Natural killer cell (primary cell): ENCODE measurements around the gene ENTR1. TPM values are rescaled to one million over a fixed set of nuclear protein-coding genes. Genes with fewer than 3 reads are reported as not detected.

Experiments
- ATAC-seq, 3 donors: fragments of 150-1000 bp in 2 of 3; fragments of 200-7000 bp in 1 of 3; cut with Tn5 transposase; 1 replicate in 1 of 3; 2 replicates in 2 of 3; pipeline ENCODE4 v1.10.0; 2021; ENCODE audit warnings: mild to moderate bottlenecking in 2 of 3, moderate library complexity in 2 of 3
- DNase-seq, 2 donors: peaks; one replicate each; pipeline versions ENCODE4 v3.0.0 to v3.0.0-alpha.2; 2013 to 2021; ENCODE audit warnings: mixed read lengths in 1 of 2
- H3K27ac ChIP-seq: one replicate; pipeline ENCODE4 v1.5.1; 2013; ENCODE audit warnings: mild to moderate bottlenecking, low read length
- H3K27me3 ChIP-seq: one replicate; pipeline ENCODE4 v1.6.1; 2013; ENCODE audit warnings: low read length; ENCODE audit not compliant: control insufficient read depth, insufficient read depth
- H3K36me3 ChIP-seq: one replicate; pipeline ENCODE4 v1.6.1; 2013; ENCODE audit warnings: low read length; ENCODE audit not compliant: control insufficient read depth, insufficient read depth
- H3K4me1 ChIP-seq: one replicate; pipeline ENCODE4 v1.6.1; 2013; ENCODE audit warnings: low read length; ENCODE audit not compliant: control insufficient read depth, insufficient read depth
- H3K4me3 ChIP-seq: one replicate; pipeline ENCODE4 v1.5.1; 2013; ENCODE audit warnings: low read length
- H3K9me3 ChIP-seq: one replicate; pipeline ENCODE4 v1.6.1; 2013; ENCODE audit warnings: low read length; ENCODE audit not compliant: control insufficient read depth, insufficient read depth
- H3K27ac Mint-ChIP-seq, 2 donors: one replicate each; pipeline ENCODE4 v1.8.0; 2022; ENCODE audit warnings: mild to moderate bottlenecking in 2 of 2, mixed read lengths in 2 of 2, moderate library complexity in 1 of 2
- H3K27me3 Mint-ChIP-seq, 2 donors: one replicate each; pipeline ENCODE4 v1.8.0; 2022; ENCODE audit warnings: low read depth in 2 of 2, mixed read lengths in 2 of 2
- H3K36me3 Mint-ChIP-seq: one replicate; pipeline ENCODE4 v1.8.0; 2022; ENCODE audit warnings: mixed read lengths
- H3K4me1 Mint-ChIP-seq, 2 donors: one replicate each; pipeline ENCODE4 v1.8.0; 2022; ENCODE audit warnings: mixed read lengths in 2 of 2
- H3K4me3 Mint-ChIP-seq: one replicate; pipeline ENCODE4 v1.8.0; 2022; ENCODE audit warnings: mild to moderate bottlenecking, moderate library complexity, mixed read lengths
- H3K9me3 Mint-ChIP-seq, 2 donors: one replicate each; pipeline ENCODE4 v1.8.0; 2022; ENCODE audit warnings: mixed read lengths in 2 of 2
- CTCF ChIP-seq: fragments of 200-600 bp; IDR thresholded peaks from one replicate; pipeline ENCODE4 v1.8.0; 2022; ENCODE audit warnings: antibody characterized with exemption
- WGBS: methylation state at CpG from one replicate; pipeline ENCODE4 v1.1.7; 2013; ENCODE audit warnings: missing lambda C conversion rate; ENCODE audit not compliant: insufficient coverage; 5-methylcytosine and 5-hydroxymethylcytosine counted together
- intact Hi-C: fragments of 100-400 bp; cut with micrococcal nuclease; formaldehyde crosslinking; loops from one replicate; pipeline ENCODE4 v1.14.2; 2022
- total RNA-seq, 4 donors: library from RNA; stranded (reverse); fragments of 120-200 nt in 1 of 4; gene quantifications; one replicate each; pipeline versions ENCODE4 v1.2.3 to v1.2.4, GENCODE V29; 2013 to 2022

ENTR1 gene
- total RNA-seq: 10 to 100 TPM; 38.7 to 62.3 (median 41.6) TPM
- total RNA-seq (2013): 42.3 TPM

DNA sequence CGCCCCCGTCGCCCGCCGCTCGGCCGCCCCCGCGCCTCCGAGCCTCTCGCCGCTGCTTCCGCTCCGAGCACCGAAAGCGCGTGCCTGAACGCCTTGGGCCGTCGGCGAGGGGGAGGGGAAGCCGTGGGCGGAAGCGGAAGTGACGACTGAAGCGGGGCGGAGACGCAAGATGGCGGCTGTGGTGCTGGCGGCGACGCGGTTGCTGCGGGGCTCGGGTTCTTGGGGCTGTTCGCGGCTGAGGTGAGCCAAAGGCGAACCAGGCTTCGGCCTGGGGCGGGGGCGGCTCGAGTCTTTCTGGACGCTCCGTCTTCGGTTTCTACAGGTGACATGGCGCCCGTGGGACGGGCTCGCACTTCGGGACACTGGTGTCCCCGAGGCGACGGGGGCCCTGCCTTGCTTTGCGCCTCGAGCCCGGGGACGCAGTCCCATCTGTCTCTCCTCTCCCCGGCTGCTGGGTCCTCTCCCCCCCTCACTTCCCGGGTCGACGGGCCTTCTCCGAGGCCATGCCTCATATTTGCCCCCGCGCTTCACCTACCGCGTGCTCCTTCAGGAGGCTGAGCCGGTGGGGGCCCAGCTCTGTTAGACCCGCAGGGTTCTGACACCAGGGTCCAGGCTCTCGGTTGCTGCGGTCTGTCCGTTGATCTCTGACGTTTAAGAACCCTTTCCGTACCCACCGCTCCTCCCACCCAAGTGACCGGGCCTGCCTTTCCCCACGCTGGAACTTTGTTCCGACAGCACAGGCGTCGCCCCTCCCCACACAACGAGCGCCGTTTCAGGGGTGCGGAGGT, at the start of gene ENTR1, which contains the start of gene PMPCA:
Gene ENTR1, minus strand, starts transcription at position 115 of the 788 bp plus-strand sequence. CDS start 217 bp downstream, outside the sequence.
Gene PMPCA, plus strand, starts transcription at position 159 of the 788 bp plus-strand sequence. Its CDS starts 11 bp downstream, at position 170.
- intact Hi-C loops: loop anchor here (1.0 kb wide), 1 partner anchor 10 kb away; the partner anchor contains the start of gene SNAPC4
- WGBS: under 1% methylated on average over 83 of the region's 83 CpGs
- Mint-ChIP-seq H3K4me1 (peaks cover 20 to 38% of the 10 kb centered on the region in 2 donors), H3K27me3 (no peaks in the 10 kb centered on the region), H3K4me3 (peak within 1 kb of the TSS; percentile 93), H3K9me3 (no peaks in the 10 kb centered on the region), H3K27ac (peak within 1 kb of the TSS; percentile 88 to 92), H3K36me3 (no peaks in the 10 kb centered on the region)
- ATAC-seq (peak; percentile 92 to 94 (median 93)), DNase-seq (peak; percentile 95 to 97)
- H3K36me3 ChIP-seq: peaks cover 32% of the 10 kb centered on the region
- H3K4me3 ChIP-seq: peak within 1 kb of the TSS; percentile 95
- H3K27ac ChIP-seq: peak within 1 kb of the TSS; percentile 90
- H3K27me3 ChIP-seq: no peaks in the 10 kb centered on the region
- H3K4me1 ChIP-seq: peaks cover 34% of the 10 kb centered on the region
- TF ChIP-seq CTCF: no peak
- H3K9me3 ChIP-seq: no peaks in the 10 kb centered on the region

DNA sequence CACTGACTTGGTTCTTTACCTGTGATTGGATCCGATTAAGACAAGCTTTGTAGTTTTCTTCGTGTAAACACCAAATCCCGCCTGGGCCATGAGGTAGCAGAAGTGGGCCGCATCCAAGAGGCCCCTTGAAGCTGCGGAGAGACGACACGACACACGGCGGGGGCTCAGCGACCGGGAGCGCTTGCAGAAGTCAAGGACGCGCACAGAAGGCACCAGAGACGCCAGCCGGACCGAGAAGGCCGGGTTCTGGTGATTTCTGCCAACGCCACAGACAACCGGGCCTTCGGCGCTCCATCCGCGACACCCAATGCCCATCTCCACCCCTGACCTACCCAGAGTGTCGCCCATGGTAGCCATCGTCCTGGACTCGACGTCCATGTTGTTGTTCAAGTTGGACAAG, 49.0 kb upstream of the ENTR1 start:
- 95% methylated on average over 28 of the region's 28 CpGs for WGBS
- Histone ChIP-seq H3K9me3 (no peaks in the 10 kb centered on the region), H3K27me3 (no peaks in the 10 kb centered on the region), H3K4me3 (no peak overlapping the region), H3K4me1 (no peaks in the 10 kb centered on the region), H3K36me3 (peaks cover 88% of the 10 kb centered on the region), H3K27ac (no peak overlapping the region)
- intact Hi-C loops: no loop called here
- ATAC-seq (no peak), DNase-seq (no peak)
- TF ChIP-seq CTCF: no peak
- H3K27ac Mint-ChIP-seq: no peak overlapping the region
- no peaks in the 10 kb centered on the region for H3K4me1 Mint-ChIP-seq
- H3K9me3 Mint-ChIP-seq: no peaks in the 10 kb centered on the region
- peaks cover 5% of the 10 kb centered on the region for H3K36me3 Mint-ChIP-seq
- no peak overlapping the region for H3K4me3 Mint-ChIP-seq
- no peaks in the 10 kb centered on the region for H3K27me3 Mint-ChIP-seq

- ATAC-seq (no peak), DNase-seq (no peak)
- 98% methylated on average over 24 of the region's 24 CpGs for WGBS
- intact Hi-C loops: no loop called here
- H3K27ac ChIP-seq: no peak overlapping the region
- Mint-ChIP-seq H3K4me3 (no peak overlapping the region), H3K9me3 (no peaks in the 10 kb centered on the region), H3K27ac (no peak overlapping the region), H3K36me3 (no peaks in the 10 kb centered on the region), H3K27me3 (no peaks in the 10 kb centered on the region), H3K4me1 (no peaks in the 10 kb centered on the region)
- no peaks in the 10 kb centered on the region for H3K27me3 ChIP-seq
- no peak for TF ChIP-seq CTCF
- peaks cover 82% of the 10 kb centered on the region for H3K36me3 ChIP-seq
- H3K9me3 ChIP-seq: no peaks in the 10 kb centered on the region
- H3K4me1 ChIP-seq: no peaks in the 10 kb centered on the region
- H3K4me3 ChIP-seq: no peak overlapping the region
Observed at GRCh38 chr9:136457326-136457725, 46.9 kb upstream of the ENTR1 start.
